Measurements from ENCODE around the gene SH3BP1. TPM values are rescaled to one million over a fixed set of nuclear protein-coding genes. Genes with fewer than 3 reads are reported as not detected.

Gene SH3BP1
- total RNA-seq, 1 donor from 2014 or later: 31.9 TPM

GRCh38 chr22:37675930-37676735 is 36.7 kb downstream of the SH3BP1 start:
- TF ChIP-seq CTCF (IDR thresholded peaks at IDR 0.05; ENCODE audit: unreplicated experiment): no peak
- Mint-ChIP-seq H3K9me3 (no peaks in the 10 kb centered on the region), H3K36me3 (no peaks in the 10 kb centered on the region), H3K4me3 (peak overlapping the region; percentile 72), H3K27me3 (ENCODE audit: low read depth) (no peaks in the 10 kb centered on the region), H3K27ac (peak overlapping the region; percentile 95), H3K4me1 (peaks cover 25% of the 10 kb centered on the region)
- DNase-seq (ENCODE audit: low spot score in 2 of 2, unreplicated experiment in 2 of 2): no peak

- H3K4me1 Mint-ChIP-seq: peaks cover 30% of the 10 kb centered on the region
- no peaks in the 10 kb centered on the region for H3K36me3 Mint-ChIP-seq
- no peaks in the 10 kb centered on the region for H3K9me3 Mint-ChIP-seq
- H3K27ac Mint-ChIP-seq: peak overlapping the region; percentile 95
- H3K27me3 Mint-ChIP-seq (ENCODE audit: low read depth): no peaks in the 10 kb centered on the region
- peak; percentile 74 to 79 for DNase-seq (ENCODE audit: low spot score in 2 of 2, unreplicated experiment in 2 of 2)
- no peak for TF ChIP-seq CTCF (IDR thresholded peaks at IDR 0.05; ENCODE audit: unreplicated experiment)
- H3K4me3 Mint-ChIP-seq: peak overlapping the region; percentile 72
Observed at GRCh38 chr22:37676736-37677492, 37.4 kb downstream of the SH3BP1 start.

- no peak for DNase-seq (ENCODE audit: low spot score in 2 of 2, unreplicated experiment in 2 of 2)
Observed at GRCh38 chr22:37677493-37677974, 38.1 kb downstream of the SH3BP1 start.

GRCh38 chr22:37678372-37678771 is 38.9 kb downstream of the SH3BP1 start:
- peaks cover 30% of the 10 kb centered on the region for H3K4me1 Mint-ChIP-seq
- H3K27me3 Mint-ChIP-seq (ENCODE audit: low read depth): no peaks in the 10 kb centered on the region
- DNase-seq (ENCODE audit: low spot score in 2 of 2, unreplicated experiment in 2 of 2): no peak
- TF ChIP-seq CTCF (IDR thresholded peaks at IDR 0.05; ENCODE audit: unreplicated experiment): no peak
- H3K27ac Mint-ChIP-seq: no peak overlapping the region
- no peak overlapping the region for H3K4me3 Mint-ChIP-seq
- H3K9me3 Mint-ChIP-seq: no peaks in the 10 kb centered on the region
- no peaks in the 10 kb centered on the region for H3K36me3 Mint-ChIP-seq

More at GRCh38 chr22:37677493-37677974, 38.1 kb downstream of the SH3BP1 start:
- Mint-ChIP-seq H3K9me3 (no peaks in the 10 kb centered on the region), H3K36me3 (no peaks in the 10 kb centered on the region), H3K4me1 (peaks cover 30% of the 10 kb centered on the region), H3K4me3 (peak overlapping the region; percentile 72), H3K27ac (peak overlapping the region; percentile 79), H3K27me3 (ENCODE audit: low read depth) (no peaks in the 10 kb centered on the region)
- TF ChIP-seq CTCF (IDR thresholded peaks at IDR 0.05; ENCODE audit: unreplicated experiment): no peak

- DNase-seq (ENCODE audit: low spot score in 2 of 2, unreplicated experiment in 2 of 2): no peak
- Mint-ChIP-seq H3K4me3 (no peak overlapping the region), H3K4me1 (peaks cover 28% of the 10 kb centered on the region), H3K27me3 (ENCODE audit: low read depth) (no peaks in the 10 kb centered on the region), H3K27ac (peak overlapping the region; percentile 64), H3K36me3 (no peaks in the 10 kb centered on the region), H3K9me3 (no peaks in the 10 kb centered on the region)
- TF ChIP-seq CTCF (IDR thresholded peaks at IDR 0.05; ENCODE audit: unreplicated experiment): no peak
Observed at GRCh38 chr22:37679670-37680069, 40.2 kb downstream of the SH3BP1 start.
